ENCODE results near the gene SYCN. TPM values are rescaled to one million over a fixed set of nuclear protein-coding genes. Genes with fewer than 3 reads are reported as not detected.

Gene SYCN
- total and polyA plus RNA-seq, 3 donors from 2014 or later: 36.5 to 192 (median 98.0) TPM

DNA sequence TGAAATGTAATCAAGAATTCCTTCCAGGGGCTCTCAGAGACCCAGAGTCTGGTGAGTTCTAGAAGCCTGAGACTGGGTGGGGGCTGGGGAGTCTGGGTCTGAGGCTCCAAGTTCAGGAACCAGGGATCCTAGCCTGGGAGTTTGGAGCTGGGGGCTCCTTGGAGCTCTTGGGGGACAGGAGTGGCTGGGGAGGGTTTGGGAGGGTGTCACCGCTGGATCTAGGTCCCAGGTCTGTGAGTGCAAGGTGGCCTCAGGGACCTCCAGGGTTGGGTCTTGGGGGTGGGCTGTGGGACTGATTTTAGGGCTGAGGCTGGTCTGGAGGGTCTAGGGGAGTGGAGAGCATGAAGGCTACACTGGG is 1.1 kb downstream of the SYCN start:
- no peak for DNase-seq
- no peaks in the 10 kb centered on the region for H3K9me3 ChIP-seq
- 83 to 100% methylated on average over 1 of the region's 1 CpG for WGBS, 2 donors
- H3K36me3 ChIP-seq (ENCODE audit: low read depth, missing control alignments): no peaks in the 10 kb centered on the region
- peak overlapping the region in 1 of 2 donors; percentile 73 for H3K4me3 ChIP-seq
- TF ChIP-seq, protein P1, sequence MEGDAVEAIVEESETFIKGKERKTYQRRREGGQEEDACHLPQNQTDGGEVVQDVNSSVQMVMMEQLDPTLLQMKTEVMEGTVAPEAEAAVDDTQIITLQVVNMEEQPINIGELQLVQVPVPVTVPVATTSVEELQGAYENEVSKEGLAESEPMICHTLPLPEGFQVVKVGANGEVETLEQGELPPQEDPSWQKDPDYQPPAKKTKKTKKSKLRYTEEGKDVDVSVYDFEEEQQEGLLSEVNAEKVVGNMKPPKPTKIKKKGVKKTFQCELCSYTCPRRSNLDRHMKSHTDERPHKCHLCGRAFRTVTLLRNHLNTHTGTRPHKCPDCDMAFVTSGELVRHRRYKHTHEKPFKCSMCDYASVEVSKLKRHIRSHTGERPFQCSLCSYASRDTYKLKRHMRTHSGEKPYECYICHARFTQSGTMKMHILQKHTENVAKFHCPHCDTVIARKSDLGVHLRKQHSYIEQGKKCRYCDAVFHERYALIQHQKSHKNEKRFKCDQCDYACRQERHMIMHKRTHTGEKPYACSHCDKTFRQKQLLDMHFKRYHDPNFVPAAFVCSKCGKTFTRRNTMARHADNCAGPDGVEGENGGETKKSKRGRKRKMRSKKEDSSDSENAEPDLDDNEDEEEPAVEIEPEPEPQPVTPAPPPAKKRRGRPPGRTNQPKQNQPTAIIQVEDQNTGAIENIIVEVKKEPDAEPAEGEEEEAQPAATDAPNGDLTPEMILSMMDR (IDR thresholded peaks at IDR 0.05): no peak
- no peak for TF ChIP-seq POLR2A (IDR thresholded peaks at IDR 0.05)
- intact Hi-C loops (cut with DNase I; ENCODE audit: low total_unique reads): no loop called here
- no peaks in the 10 kb centered on the region for H3K4me1 ChIP-seq
- H3K27me3 ChIP-seq: no peaks in the 10 kb centered on the region
- H3K27ac ChIP-seq: peak overlapping the region; percentile 66 to 79

GRCh38 chr19:39200803-39201115 is 3.3 kb downstream of the SYCN start:
- no peak for TF ChIP-seq POLR2A (IDR thresholded peaks at IDR 0.05)
- TF ChIP-seq, protein P1 (IDR thresholded peaks at IDR 0.05): no peak
- H3K27ac ChIP-seq: peak overlapping the region in 1 of 2 donors; percentile 19
- H3K4me3 ChIP-seq: no peak overlapping the region
- no peaks in the 10 kb centered on the region for H3K27me3 ChIP-seq
- WGBS, 2 donors: 73 to 89% methylated on average over 2 to 3 of the region's 3 CpGs
- intact Hi-C loops (cut with DNase I; ENCODE audit: low total_unique reads): no loop called here
- H3K9me3 ChIP-seq: no peaks in the 10 kb centered on the region
- peaks cover 3% of the 10 kb centered on the region for H3K4me1 ChIP-seq
- H3K36me3 ChIP-seq (ENCODE audit: low read depth, missing control alignments): no peaks in the 10 kb centered on the region
- DNase-seq: no peak

- no peak for DNase-seq
- Histone ChIP-seq H3K4me1 (peaks cover 3% of the 10 kb centered on the region), H3K27me3 (no peaks in the 10 kb centered on the region), H3K36me3 (ENCODE audit: low read depth, missing control alignments) (no peaks in the 10 kb centered on the region), H3K27ac (peak overlapping the region in 1 of 2 donors; percentile 19), H3K9me3 (no peaks in the 10 kb centered on the region), H3K4me3 (no peak overlapping the region)
- 68 to 78% methylated on average over 16 to 30 of the region's 32 CpGs for WGBS, 2 donors
- intact Hi-C loops (cut with DNase I; ENCODE audit: low total_unique reads): no loop called here
- TF ChIP-seq, protein P1 (IDR thresholded peaks at IDR 0.05): no peak
- no peak for TF ChIP-seq POLR2A (IDR thresholded peaks at IDR 0.05)
These were observed 3.8 kb downstream of the SYCN start for GRCh38 chr19:39200066-39200802.

DNA sequence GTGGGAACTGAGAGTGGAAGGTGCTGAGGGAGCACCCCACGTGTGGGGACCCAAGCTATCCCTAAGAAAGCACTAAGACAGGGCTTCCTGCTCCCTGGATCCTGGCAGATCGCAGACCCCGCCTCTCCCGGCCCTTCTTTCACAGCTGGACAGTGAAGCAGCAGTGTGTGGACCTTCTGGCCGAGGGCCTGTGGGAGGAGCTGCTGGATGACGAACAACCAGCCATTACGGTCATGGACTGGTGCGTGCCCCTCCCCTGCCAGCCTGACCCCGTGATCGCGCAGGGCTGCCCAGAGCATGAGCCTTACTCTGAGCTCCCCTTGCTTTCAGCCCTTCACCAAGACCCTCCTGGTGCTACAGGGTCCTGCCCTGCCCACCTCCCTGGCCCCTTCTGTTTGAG is 5.0 kb downstream of the SYCN start:
- intact Hi-C loops (cut with DNase I; ENCODE audit: low total_unique reads): no loop called here
- Histone ChIP-seq H3K4me3 (no peak overlapping the region), H3K36me3 (ENCODE audit: low read depth, missing control alignments) (no peaks in the 10 kb centered on the region), H3K27me3 (no peaks in the 10 kb centered on the region), H3K27ac (no peak overlapping the region), H3K4me1 (peaks cover 3% of the 10 kb centered on the region), H3K9me3 (no peaks in the 10 kb centered on the region)
- DNase-seq: peak; percentile 92
- whole genome bisulfite sequencing, 2 donors: 27 to 28% methylated on average over 7 to 9 of the region's 11 CpGs
- no peak for TF ChIP-seq POLR2A (IDR thresholded peaks at IDR 0.05)
- TF ChIP-seq, protein P1 (IDR thresholded peaks at IDR 0.05): no peak

GRCh38 chr19:39197808-39198207 is 6.3 kb downstream of the SYCN start:
- Histone ChIP-seq H3K4me1 (peaks cover 3% of the 10 kb centered on the region), H3K27me3 (no peaks in the 10 kb centered on the region), H3K4me3 (no peak overlapping the region), H3K36me3 (ENCODE audit: low read depth, missing control alignments) (no peaks in the 10 kb centered on the region), H3K9me3 (no peaks in the 10 kb centered on the region), H3K27ac (no peak overlapping the region)
- WGBS, 2 donors: 59 to 76% methylated on average over 5 of the region's 5 CpGs
- no peak for TF ChIP-seq POLR2A (IDR thresholded peaks at IDR 0.05)
- TF ChIP-seq, protein P1 (IDR thresholded peaks at IDR 0.05): no peak
- no peak for DNase-seq
- intact Hi-C loops (cut with DNase I; ENCODE audit: low total_unique reads): no loop called here

Measured in testis (tissue), 3 donors.